Measurements from ENCODE around the gene TGFB3. TPM values are rescaled to one million over a fixed set of nuclear protein-coding genes. Genes with fewer than 3 reads are reported as not detected.

The TGFB3 gene
- total and polyA plus RNA-seq, 9 of the 15 experiments (the other 6 are each of a cell fraction or from before 2014, with no cell fraction given), result 0.39 to 2.0 (median 1.0) TPM

- 0 out of 2 replicates have a peak, but pooled peaks have one; percentile 21 for TF ChIP-seq TOE1 (IDR thresholded peaks at IDR 0.05; ENCODE audit: borderline replicate concordance)
- no peak for TF ChIP-seq TOE1 (CRISPR knock-in tag; IDR thresholded peaks at IDR 0.05; ENCODE audit: borderline replicate concordance, low read depth)
- no peak for TF ChIP-seq HMGN3 (IDR thresholded peaks at IDR 0.05; ENCODE audit: borderline replicate concordance, extremely low read depth, insufficient read length, low read depth, low read length)
- TF ChIP-seq, protein P1, sequence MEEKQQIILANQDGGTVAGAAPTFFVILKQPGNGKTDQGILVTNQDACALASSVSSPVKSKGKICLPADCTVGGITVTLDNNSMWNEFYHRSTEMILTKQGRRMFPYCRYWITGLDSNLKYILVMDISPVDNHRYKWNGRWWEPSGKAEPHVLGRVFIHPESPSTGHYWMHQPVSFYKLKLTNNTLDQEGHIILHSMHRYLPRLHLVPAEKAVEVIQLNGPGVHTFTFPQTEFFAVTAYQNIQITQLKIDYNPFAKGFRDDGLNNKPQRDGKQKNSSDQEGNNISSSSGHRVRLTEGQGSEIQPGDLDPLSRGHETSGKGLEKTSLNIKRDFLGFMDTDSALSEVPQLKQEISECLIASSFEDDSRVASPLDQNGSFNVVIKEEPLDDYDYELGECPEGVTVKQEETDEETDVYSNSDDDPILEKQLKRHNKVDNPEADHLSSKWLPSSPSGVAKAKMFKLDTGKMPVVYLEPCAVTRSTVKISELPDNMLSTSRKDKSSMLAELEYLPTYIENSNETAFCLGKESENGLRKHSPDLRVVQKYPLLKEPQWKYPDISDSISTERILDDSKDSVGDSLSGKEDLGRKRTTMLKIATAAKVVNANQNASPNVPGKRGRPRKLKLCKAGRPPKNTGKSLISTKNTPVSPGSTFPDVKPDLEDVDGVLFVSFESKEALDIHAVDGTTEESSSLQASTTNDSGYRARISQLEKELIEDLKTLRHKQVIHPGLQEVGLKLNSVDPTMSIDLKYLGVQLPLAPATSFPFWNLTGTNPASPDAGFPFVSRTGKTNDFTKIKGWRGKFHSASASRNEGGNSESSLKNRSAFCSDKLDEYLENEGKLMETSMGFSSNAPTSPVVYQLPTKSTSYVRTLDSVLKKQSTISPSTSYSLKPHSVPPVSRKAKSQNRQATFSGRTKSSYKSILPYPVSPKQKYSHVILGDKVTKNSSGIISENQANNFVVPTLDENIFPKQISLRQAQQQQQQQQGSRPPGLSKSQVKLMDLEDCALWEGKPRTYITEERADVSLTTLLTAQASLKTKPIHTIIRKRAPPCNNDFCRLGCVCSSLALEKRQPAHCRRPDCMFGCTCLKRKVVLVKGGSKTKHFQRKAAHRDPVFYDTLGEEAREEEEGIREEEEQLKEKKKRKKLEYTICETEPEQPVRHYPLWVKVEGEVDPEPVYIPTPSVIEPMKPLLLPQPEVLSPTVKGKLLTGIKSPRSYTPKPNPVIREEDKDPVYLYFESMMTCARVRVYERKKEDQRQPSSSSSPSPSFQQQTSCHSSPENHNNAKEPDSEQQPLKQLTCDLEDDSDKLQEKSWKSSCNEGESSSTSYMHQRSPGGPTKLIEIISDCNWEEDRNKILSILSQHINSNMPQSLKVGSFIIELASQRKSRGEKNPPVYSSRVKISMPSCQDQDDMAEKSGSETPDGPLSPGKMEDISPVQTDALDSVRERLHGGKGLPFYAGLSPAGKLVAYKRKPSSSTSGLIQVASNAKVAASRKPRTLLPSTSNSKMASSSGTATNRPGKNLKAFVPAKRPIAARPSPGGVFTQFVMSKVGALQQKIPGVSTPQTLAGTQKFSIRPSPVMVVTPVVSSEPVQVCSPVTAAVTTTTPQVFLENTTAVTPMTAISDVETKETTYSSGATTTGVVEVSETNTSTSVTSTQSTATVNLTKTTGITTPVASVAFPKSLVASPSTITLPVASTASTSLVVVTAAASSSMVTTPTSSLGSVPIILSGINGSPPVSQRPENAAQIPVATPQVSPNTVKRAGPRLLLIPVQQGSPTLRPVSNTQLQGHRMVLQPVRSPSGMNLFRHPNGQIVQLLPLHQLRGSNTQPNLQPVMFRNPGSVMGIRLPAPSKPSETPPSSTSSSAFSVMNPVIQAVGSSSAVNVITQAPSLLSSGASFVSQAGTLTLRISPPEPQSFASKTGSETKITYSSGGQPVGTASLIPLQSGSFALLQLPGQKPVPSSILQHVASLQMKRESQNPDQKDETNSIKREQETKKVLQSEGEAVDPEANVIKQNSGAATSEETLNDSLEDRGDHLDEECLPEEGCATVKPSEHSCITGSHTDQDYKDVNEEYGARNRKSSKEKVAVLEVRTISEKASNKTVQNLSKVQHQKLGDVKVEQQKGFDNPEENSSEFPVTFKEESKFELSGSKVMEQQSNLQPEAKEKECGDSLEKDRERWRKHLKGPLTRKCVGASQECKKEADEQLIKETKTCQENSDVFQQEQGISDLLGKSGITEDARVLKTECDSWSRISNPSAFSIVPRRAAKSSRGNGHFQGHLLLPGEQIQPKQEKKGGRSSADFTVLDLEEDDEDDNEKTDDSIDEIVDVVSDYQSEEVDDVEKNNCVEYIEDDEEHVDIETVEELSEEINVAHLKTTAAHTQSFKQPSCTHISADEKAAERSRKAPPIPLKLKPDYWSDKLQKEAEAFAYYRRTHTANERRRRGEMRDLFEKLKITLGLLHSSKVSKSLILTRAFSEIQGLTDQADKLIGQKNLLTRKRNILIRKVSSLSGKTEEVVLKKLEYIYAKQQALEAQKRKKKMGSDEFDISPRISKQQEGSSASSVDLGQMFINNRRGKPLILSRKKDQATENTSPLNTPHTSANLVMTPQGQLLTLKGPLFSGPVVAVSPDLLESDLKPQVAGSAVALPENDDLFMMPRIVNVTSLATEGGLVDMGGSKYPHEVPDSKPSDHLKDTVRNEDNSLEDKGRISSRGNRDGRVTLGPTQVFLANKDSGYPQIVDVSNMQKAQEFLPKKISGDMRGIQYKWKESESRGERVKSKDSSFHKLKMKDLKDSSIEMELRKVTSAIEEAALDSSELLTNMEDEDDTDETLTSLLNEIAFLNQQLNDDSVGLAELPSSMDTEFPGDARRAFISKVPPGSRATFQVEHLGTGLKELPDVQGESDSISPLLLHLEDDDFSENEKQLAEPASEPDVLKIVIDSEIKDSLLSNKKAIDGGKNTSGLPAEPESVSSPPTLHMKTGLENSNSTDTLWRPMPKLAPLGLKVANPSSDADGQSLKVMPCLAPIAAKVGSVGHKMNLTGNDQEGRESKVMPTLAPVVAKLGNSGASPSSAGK (IDR thresholded peaks at IDR 0.05), result 0 out of 2 replicates have a peak, but pooled peaks have one; percentile 11
- TF ChIP-seq CREM (IDR thresholded peaks at IDR 0.05; ENCODE audit: low read depth), result peak; percentile 33; the same call in 1 of the 2 replicates
- TF ChIP-seq MNT (conservative IDR thresholded peaks at IDR 0.05), result peak in 1 of 2 experiments; percentile 30; a peak in 1 of 4 replicates
- TF ChIP-seq LARP7 (IDR thresholded peaks at IDR 0.05), result 0 out of 2 replicates have a peak, but pooled peaks have one; percentile 35
- peak; percentile 35; the same call in 1 of the 2 replicates for TF ChIP-seq SMARCE1 (IDR thresholded peaks at IDR 0.05)
- TF ChIP-seq TRIM24 (IDR thresholded peaks at IDR 0.05), result 0 out of 4 replicates have a peak, but pooled peaks of 1 of the 2 experiments have one; percentile 20
- peak; percentile 39; the same call in 1 of the 2 replicates for TF ChIP-seq ELF4 (CRISPR knock-in tag; IDR thresholded peaks at IDR 0.05)
- TF ChIP-seq ATF1 (CRISPR knock-in tag; IDR thresholded peaks at IDR 0.05), result no peak
- peak; percentile 46 for TF ChIP-seq ATF1 (tag; IDR thresholded peaks at IDR 0.05)
- no peak for TF ChIP-seq PRMT5 (CRISPR knock-in tag; IDR thresholded peaks at IDR 0.05)
- peak; percentile 34 for TF ChIP-seq DPF2 (IDR thresholded peaks at IDR 0.05)
- TF ChIP-seq NRF1 (conservative IDR thresholded peaks at IDR 0.05 in 1 of 2, IDR thresholded peaks at IDR 0.05 in 1 of 2), result peak; percentile 43 to 62; a peak in 3 of 4 replicates
- no peak for TF ChIP-seq FOXJ3 (CRISPR knock-in tag; IDR thresholded peaks at IDR 0.05)
Observed at GRCh38 chr14:75981426-75982265, at the start of gene TGFB3 (continued).

Measured in K562 (cell line).